AG10803 (cell line): Measurements from ENCODE around the gene PCP4.

ENCODE experiments used
- DNase-seq: peaks from one replicate; pipeline ENCODE4 v3.0.0; 2010; ENCODE audit warnings: low read depth
- H3K4me3 ChIP-seq: 2 replicates; pipeline ENCODE4 v1.5.1; 2011; ENCODE audit warnings: mild to moderate bottlenecking, low read length, control low read depth
- CTCF ChIP-seq: conservative IDR thresholded peaks from 2 replicates; pipeline ENCODE4 v1.5.1; 2011; ENCODE audit warnings: mild to moderate bottlenecking, low read length, control low read depth, inconsistent platforms

PCP4 gene

GRCh38 chr21:39842741-39843459 is 24.3 kb upstream of the PCP4 start:
- DNase-seq: peak; percentile 15
- no peak overlapping the region for H3K4me3 ChIP-seq
- no peak for TF ChIP-seq CTCF

DNA sequence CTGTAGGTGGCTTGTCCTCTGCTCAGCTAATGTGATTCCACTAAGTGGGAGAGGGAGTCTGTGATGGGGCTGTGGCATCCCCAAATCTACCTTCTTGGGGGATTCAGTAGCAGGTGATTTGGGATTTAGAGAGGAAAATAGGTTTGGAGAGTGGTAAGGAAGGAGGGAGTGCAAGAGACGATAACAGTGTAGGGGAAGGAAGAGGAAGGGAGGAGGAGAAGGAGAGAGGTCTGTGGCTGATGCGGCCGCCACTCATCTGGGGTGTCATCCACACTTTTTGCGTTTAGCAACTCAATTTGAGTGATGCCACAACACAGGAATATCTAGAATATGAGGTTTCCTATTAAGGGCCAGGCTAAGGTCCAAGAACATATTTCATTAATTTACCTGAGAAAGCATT is 23.8 kb upstream of the PCP4 start:
- no peak overlapping the region for H3K4me3 ChIP-seq
- no peak for TF ChIP-seq CTCF
- peak; percentile 10 for DNase-seq

- no peak for DNase-seq
- no peak overlapping the region for H3K4me3 ChIP-seq
- no peak for TF ChIP-seq CTCF
Observed at GRCh38 chr21:39843916-39844315, 23.3 kb upstream of the PCP4 start.

- no peak for TF ChIP-seq CTCF
- no peak overlapping the region for H3K4me3 ChIP-seq
- peak; percentile 60 for DNase-seq
Observed at GRCh38 chr21:39845571-39846130, 21.6 kb upstream of the PCP4 start.

DNA sequence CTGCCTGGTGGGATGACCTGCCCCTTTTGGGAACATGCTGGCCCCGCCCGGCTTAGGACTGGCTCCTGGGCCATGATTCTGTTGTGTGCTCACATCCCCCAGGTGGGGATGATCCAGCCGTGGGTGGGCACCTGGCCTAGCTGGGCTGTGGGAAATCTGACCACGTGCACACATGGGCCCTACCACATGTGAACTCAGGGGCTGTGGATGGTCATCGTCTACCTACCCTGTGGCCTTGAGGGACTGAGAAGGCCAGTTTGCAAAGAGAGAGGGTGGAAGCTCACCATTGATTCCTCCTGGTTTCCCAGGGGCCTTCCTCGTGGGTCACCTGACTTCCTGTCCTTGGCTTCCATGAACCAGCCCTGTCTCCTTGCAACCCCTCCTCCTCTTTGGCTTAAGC is 19.4 kb upstream of the PCP4 start:
- no peak overlapping the region for H3K4me3 ChIP-seq
- DNase-seq: no peak
- TF ChIP-seq CTCF: no peak

DNA sequence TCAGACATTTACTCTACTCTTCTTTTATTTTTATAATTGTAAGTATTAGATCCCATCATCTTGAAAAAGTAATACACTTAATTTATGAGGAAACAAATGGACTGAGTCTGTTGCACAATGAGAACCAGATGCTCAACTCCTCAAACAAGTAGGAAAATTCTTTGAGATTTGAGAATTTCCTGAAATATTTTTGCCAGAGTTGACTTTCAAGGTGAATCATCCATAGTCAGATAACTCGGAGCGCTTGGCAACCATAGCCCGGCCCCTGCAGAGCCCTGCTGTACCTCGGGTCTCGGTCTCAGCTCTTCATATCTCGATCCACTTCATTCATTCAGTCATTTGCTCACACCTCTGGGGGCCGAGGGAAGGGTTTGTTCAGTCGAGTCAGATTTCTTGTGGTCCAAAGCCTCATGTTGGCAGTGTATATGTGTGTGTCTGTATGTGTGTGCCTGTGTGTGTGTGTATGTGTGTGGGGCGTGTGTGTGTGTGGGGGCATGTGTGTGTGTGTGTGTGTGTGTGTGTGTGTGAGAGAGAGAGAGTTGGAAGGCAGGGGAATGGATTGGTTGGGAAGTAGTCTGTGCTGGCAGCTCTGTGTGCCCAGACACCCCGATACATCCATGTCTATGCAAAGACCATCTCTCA is 18.1 kb upstream of the PCP4 start:
- no peak for TF ChIP-seq CTCF
- DNase-seq: peak; percentile 56
- no peak overlapping the region for H3K4me3 ChIP-seq

DNA sequence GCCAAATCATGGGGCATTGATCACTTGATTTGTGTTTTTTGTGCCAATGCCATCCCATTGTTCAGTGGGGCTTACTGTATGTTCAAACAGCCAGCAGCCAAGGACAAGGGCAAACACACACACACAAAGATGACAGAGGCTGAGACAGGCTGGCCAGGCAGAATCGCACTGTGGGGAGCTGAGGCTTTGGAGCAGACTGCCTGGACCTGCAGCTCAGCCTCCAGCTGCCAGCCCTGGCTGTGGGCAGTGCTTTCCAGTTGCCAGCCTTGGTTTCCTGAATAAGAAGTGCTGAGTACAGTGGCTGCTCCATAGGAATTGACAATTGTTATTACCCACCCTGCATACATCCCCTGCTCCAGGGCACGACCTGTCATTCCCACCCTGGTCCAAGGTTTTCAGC is 16.9 kb upstream of the PCP4 start:
- H3K4me3 ChIP-seq: no peak overlapping the region
- no peak for TF ChIP-seq CTCF

More for the DNA sequence above, 16.9 kb upstream of the PCP4 start:
- no peak for DNase-seq
